H9 (cell line): ENCODE results near the gene CILP2. TPM values are rescaled to one million over a fixed set of nuclear protein-coding genes. Genes with fewer than 3 reads are reported as not detected.

Source experiments
- DNase-seq: peaks from one replicate; pipeline ENCODE4 v3.0.0-alpha.2; 2017
- H2AFZ ChIP-seq: one replicate; pipeline ENCODE4 v1.6.1; 2013; ENCODE audit warnings: mild to moderate bottlenecking, low read length, control low read depth, moderate library complexity
- H2AK5ac ChIP-seq: 2 replicates; pipeline ENCODE4 v1.6.1; 2013; ENCODE audit warnings: low read length, control low read depth, mixed read lengths; ENCODE audit not compliant: insufficient read length
- H2BK120ac ChIP-seq: one replicate; pipeline ENCODE4 v1.6.1; 2013; ENCODE audit warnings: low read depth, mild to moderate bottlenecking, low read length, control low read depth, inconsistent platforms; ENCODE audit not compliant: poor library complexity, severe bottlenecking
- H2BK12ac ChIP-seq: 2 replicates; pipeline ENCODE4 v1.6.1; 2013; ENCODE audit warnings: low read length, control low read depth, mixed read lengths, low read depth; ENCODE audit not compliant: insufficient read length
- H2BK15ac ChIP-seq: 2 replicates; pipeline ENCODE4 v1.6.1; 2013; ENCODE audit warnings: low read depth, low read length, control low read depth
- H2BK20ac ChIP-seq: one replicate; pipeline ENCODE4 v1.6.1; 2013; ENCODE audit warnings: low read depth, mild to moderate bottlenecking, low read length, control low read depth, inconsistent platforms; ENCODE audit not compliant: poor library complexity, severe bottlenecking
- H2BK5ac ChIP-seq: 2 replicates; pipeline ENCODE4 v1.6.1; 2013; ENCODE audit warnings: low read length, control low read depth, mixed read lengths; ENCODE audit not compliant: insufficient read length
- H3K14ac ChIP-seq: 2 replicates; pipeline ENCODE4 v1.6.1; 2013; ENCODE audit warnings: low read length, control low read depth; ENCODE audit not compliant: insufficient read depth
- H3K18ac ChIP-seq: 2 replicates; pipeline ENCODE4 v1.6.1; 2013; ENCODE audit warnings: low read depth, mild to moderate bottlenecking, mixed read lengths, low read length, control low read depth; ENCODE audit not compliant: insufficient read length
- H3K23ac ChIP-seq: 2 replicates; pipeline ENCODE4 v1.6.1; 2013; ENCODE audit warnings: low read length, control low read depth, mixed read lengths, low read depth; ENCODE audit not compliant: insufficient read length
- H3K23me2 ChIP-seq: 2 replicates; pipeline ENCODE4 v1.6.1; 2013; ENCODE audit warnings: low read depth, mild to moderate bottlenecking, mixed read lengths, low read length, control low read depth; ENCODE audit not compliant: insufficient read length, poor library complexity, severe bottlenecking
- H3K27ac ChIP-seq: 2 replicates; pipeline ENCODE4 v1.5.1; 2013; ENCODE audit warnings: low read length, control low read depth, mixed read lengths, low read depth; ENCODE audit not compliant: insufficient read length
- H3K27me3 ChIP-seq: 2 replicates; pipeline ENCODE4 v1.6.1; 2013; ENCODE audit warnings: low read length, control low read depth, inconsistent platforms; ENCODE audit not compliant: insufficient read depth
- H3K4ac ChIP-seq: 2 replicates; pipeline ENCODE4 v1.6.1; 2013; ENCODE audit warnings: low read depth, mild to moderate bottlenecking, control low read depth, inconsistent platforms, low read length, moderate library complexity
- H3K4me1 ChIP-seq: 2 replicates; pipeline ENCODE4 v1.6.1; 2013; ENCODE audit warnings: low read length, control low read depth, inconsistent platforms; ENCODE audit not compliant: insufficient read depth
- H3K4me2 ChIP-seq: 2 replicates; pipeline ENCODE4 v1.6.1; 2013; ENCODE audit warnings: low read length, control low read depth, mixed read lengths; ENCODE audit not compliant: insufficient read length, insufficient read depth
- H3K56ac ChIP-seq: 2 replicates; pipeline ENCODE4 v1.6.1; 2013; ENCODE audit warnings: low read depth, mild to moderate bottlenecking, mixed read lengths, low read length, control low read depth; ENCODE audit not compliant: insufficient read length
- H3K79me1 ChIP-seq: 2 replicates; pipeline ENCODE4 v1.6.1; 2013; ENCODE audit warnings: low read depth, mild to moderate bottlenecking, moderate library complexity, low read length, control low read depth, inconsistent platforms; ENCODE audit not compliant: insufficient read depth, poor library complexity, severe bottlenecking
- H3K79me2 ChIP-seq: 2 replicates; pipeline ENCODE4 v1.6.1; 2013; ENCODE audit warnings: low read length, control low read depth, inconsistent platforms; ENCODE audit not compliant: insufficient read depth
- H3K9ac ChIP-seq: 2 replicates; pipeline ENCODE4 v1.6.1; 2013; ENCODE audit warnings: low read length, control low read depth, mixed read lengths; ENCODE audit not compliant: insufficient read length; ENCODE audit errors: extremely low read depth
- H3K9me3 ChIP-seq: one replicate; pipeline ENCODE4 v1.6.1; 2013; ENCODE audit warnings: low read depth, low read length, inconsistent platforms; ENCODE audit not compliant: control insufficient read depth
- H3T11ph ChIP-seq: one replicate; pipeline ENCODE4 v1.6.1; 2013; ENCODE audit warnings: mild to moderate bottlenecking, low read length, control low read depth, inconsistent platforms
- H4K20me1 ChIP-seq: one replicate; pipeline ENCODE4 v1.6.1; 2013; ENCODE audit not compliant: control insufficient read depth, insufficient read length, insufficient read depth
- H4K5ac ChIP-seq: 2 replicates; pipeline ENCODE4 v1.6.1; 2013; ENCODE audit warnings: low read depth, mild to moderate bottlenecking, mixed read lengths, low read length, control low read depth; ENCODE audit not compliant: insufficient read length
- H4K8ac ChIP-seq: replicated peaks from 2 replicates; pipeline ENCODE4 v1.6.1; 2013; ENCODE audit warnings: low read length, control low read depth, mixed read lengths, low read depth; ENCODE audit not compliant: insufficient read length
- H4K91ac ChIP-seq: 2 replicates; pipeline ENCODE4 v1.6.1; 2013; ENCODE audit warnings: low read depth, mild to moderate bottlenecking, moderate library complexity, mixed read lengths, low read length, control low read depth; ENCODE audit not compliant: insufficient read length
- H3K27ac Mint-ChIP-seq, 3 experiments: 2 replicates in 2 of 3; 3 replicates in 1 of 3; pipeline ENCODE4 v1.8.0; 2020 to 2021; ENCODE audit warnings: mixed read lengths in 3 of 3, mild to moderate bottlenecking in 1 of 3, moderate library complexity in 1 of 3
- H3K27me3 Mint-ChIP-seq: 2 replicates; pipeline ENCODE4 v1.8.0; 2021; ENCODE audit warnings: low read depth, mild to moderate bottlenecking, moderate library complexity, mixed read lengths
- H3K36me3 Mint-ChIP-seq, 3 experiments: 2 replicates in 2 of 3; 3 replicates in 1 of 3; pipeline ENCODE4 v1.8.0; 2020 to 2021; ENCODE audit warnings: low read depth in 3 of 3, mixed read lengths in 3 of 3; ENCODE audit not compliant: insufficient read depth in 1 of 3
- H3K4me1 Mint-ChIP-seq, 2 experiments: 2 replicates each; pipeline ENCODE4 v1.8.0; 2020; ENCODE audit warnings: mixed read lengths in 2 of 2
- H3K4me3 Mint-ChIP-seq, 2 experiments: 2 replicates in 1 of 2; 3 replicates in 1 of 2; pipeline ENCODE4 v1.8.0; 2020 to 2021; ENCODE audit warnings: mild to moderate bottlenecking in 2 of 2, mixed read lengths in 2 of 2, moderate library complexity in 1 of 2
- H3K9me3 Mint-ChIP-seq, 2 experiments: 2 replicates in 1 of 2; 3 replicates in 1 of 2; pipeline ENCODE4 v1.8.0; 2020; ENCODE audit warnings: mild to moderate bottlenecking in 2 of 2, mixed read lengths in 2 of 2, moderate library complexity in 1 of 2
- CTCF ChIP-seq: fragments of 200-600 bp; sonication (generic); conservative IDR thresholded peaks from 3 replicates; pipeline ENCODE4 v1.8.0; 2021; ENCODE audit warnings: antibody characterized with exemption, mild to moderate bottlenecking
- WGBS: extraction: QIAGEN DNeasy Blood & Tissue Kit; methylation state at CpG from one replicate; pipeline ENCODE4 v1.1.7; 2013; ENCODE audit warnings: missing lambda C conversion rate, low lambda C conversion rate, mixed read lengths; ENCODE audit not compliant: insufficient read length; ENCODE audit errors: extremely low coverage; 5-methylcytosine and 5-hydroxymethylcytosine counted together
- total RNA-seq: library from RNA; stranded (reverse); gene quantifications from 2 replicates; pipeline ENCODE4 v1.2.1, GENCODE V29; 2021

Gene CILP2
- total RNA-seq, 1 experiment from 2014 or later = 6.4 TPM

DNA sequence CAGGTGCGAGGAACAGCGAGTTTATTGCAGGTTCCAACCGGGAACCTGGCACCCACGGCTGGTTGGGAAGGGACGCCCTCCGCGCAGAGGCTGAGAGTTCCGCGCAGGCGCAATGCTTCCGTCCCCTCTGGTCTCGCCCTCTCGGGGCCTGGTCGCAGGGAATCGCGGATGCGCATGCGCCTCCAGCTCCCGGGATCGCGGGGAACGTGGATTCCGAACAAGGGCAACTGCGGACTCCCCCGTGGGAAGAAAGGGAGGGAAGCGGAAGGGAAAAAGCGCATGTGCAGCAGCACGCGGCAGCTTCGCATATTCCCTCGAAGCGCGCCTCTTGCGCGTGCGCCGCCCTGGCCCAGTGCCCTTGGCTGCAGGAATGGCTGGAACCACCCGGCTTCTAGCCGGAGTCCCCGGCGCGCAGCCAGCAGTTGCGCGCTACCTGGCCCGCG, 23.8 kb upstream of the CILP2 start:
- H3K23ac ChIP-seq = no peak overlapping the region
- DNase-seq = no peak
- H3K9me3 ChIP-seq = no peaks in the 10 kb centered on the region
- no peaks in the 10 kb centered on the region for H4K20me1 ChIP-seq
- H2BK120ac ChIP-seq = no peak overlapping the region
- H3K23me2 ChIP-seq = peaks cover 5% of the 10 kb centered on the region
- H3K79me2 ChIP-seq = peaks cover 8% of the 10 kb centered on the region; the same call in 1 of the 2 replicates
- no CpG with 5 or more reads among the region's 46 CpGs for WGBS
- H2AK5ac ChIP-seq = no peak overlapping the region
- H3K9me3 Mint-ChIP-seq = no peaks in the 10 kb centered on the region
- no peak overlapping the region for H4K5ac ChIP-seq
- H4K8ac ChIP-seq = no peak overlapping the region
- peaks cover under 1 to 14% (median 3%) of the 10 kb centered on the region in 3 experiments; a peak in 6 of 7 replicates for H3K36me3 Mint-ChIP-seq
- H3K14ac ChIP-seq = no peak overlapping the region; the same call in 1 of the 2 replicates
- no peak overlapping the region; a peak in 1 of 5 replicates for H3K4me3 Mint-ChIP-seq
- H2BK5ac ChIP-seq = no peak overlapping the region
- H3K4me1 Mint-ChIP-seq = peaks cover 3 to 13% of the 10 kb centered on the region in 2 experiments
- H3K27ac ChIP-seq = no peak overlapping the region
- H3K4ac ChIP-seq = no peak overlapping the region
- H3K4me1 ChIP-seq = no peaks in the 10 kb centered on the region
- peaks cover 3% of the 10 kb centered on the region for H3K79me1 ChIP-seq
- no peak overlapping the region for H2BK15ac ChIP-seq
- TF ChIP-seq CTCF = no peak
- H3T11ph ChIP-seq = no peak overlapping the region
- no peak overlapping the region for H2BK12ac ChIP-seq
- no peak overlapping the region for H3K56ac ChIP-seq
- no peaks in the 10 kb centered on the region for H3K27me3 ChIP-seq
- no peak overlapping the region for H2AFZ ChIP-seq
- H3K18ac ChIP-seq = no peak overlapping the region
- H3K27me3 Mint-ChIP-seq = peaks cover 4% of the 10 kb centered on the region; the same call in 1 of the 2 replicates
- H3K4me2 ChIP-seq = no peak overlapping the region
- H3K9ac ChIP-seq = no peak overlapping the region
- no peak overlapping the region for H4K91ac ChIP-seq
- H3K27ac Mint-ChIP-seq = no peak overlapping the region
- H2BK20ac ChIP-seq = no peak overlapping the region
